Endodermal cell (in vitro differentiated cells): Measurements from ENCODE around the gene MMS19. TPM values are rescaled to one million over a fixed set of nuclear protein-coding genes. Genes with fewer than 3 reads are reported as not detected.

Experiments
- DNase-seq: peaks from one replicate; pipeline ENCODE4 v3.0.0-alpha.2; 2017
- H3K27ac ChIP-seq: 2 replicates; pipeline ENCODE4 v1.5.1; 2013; ENCODE audit warnings: mild to moderate bottlenecking, low read depth, low read length, moderate library complexity
- H3K27me3 ChIP-seq: 2 replicates; pipeline ENCODE4 v1.6.1; 2013; ENCODE audit warnings: mild to moderate bottlenecking, low read length, moderate library complexity; ENCODE audit not compliant: insufficient read depth, control insufficient read depth, poor library complexity, severe bottlenecking
- H3K36me3 ChIP-seq: 2 replicates; pipeline ENCODE4 v1.7.0; 2013; ENCODE audit warnings: mild to moderate bottlenecking, low read length, moderate library complexity; ENCODE audit not compliant: control insufficient read depth, insufficient read depth
- H3K4me1 ChIP-seq: one replicate; pipeline ENCODE4 v1.7.0; 2013; ENCODE audit warnings: low read length; ENCODE audit not compliant: control insufficient read depth, insufficient read depth
- H3K4me3 ChIP-seq: 2 replicates; pipeline ENCODE4 v1.5.1; 2013; ENCODE audit warnings: mild to moderate bottlenecking, low read length, moderate library complexity
- H3K9ac ChIP-seq: 2 replicates; pipeline ENCODE4 v1.6.1; 2013; ENCODE audit warnings: mild to moderate bottlenecking, low read length, moderate library complexity; ENCODE audit not compliant: poor library complexity, severe bottlenecking; ENCODE audit errors: extremely low read depth
- H3K9me3 ChIP-seq: 2 replicates; pipeline ENCODE4 v1.6.1; 2013; ENCODE audit warnings: mild to moderate bottlenecking, low read length, moderate library complexity; ENCODE audit not compliant: control insufficient read depth
- H3K27ac Mint-ChIP-seq: 2 replicates; pipeline ENCODE4 v1.8.0; 2020; ENCODE audit warnings: mixed read lengths
- H3K27me3 Mint-ChIP-seq: 2 replicates; pipeline ENCODE4 v1.8.0; 2021; ENCODE audit warnings: mild to moderate bottlenecking, mixed read lengths; ENCODE audit not compliant: insufficient read depth
- H3K36me3 Mint-ChIP-seq: 2 replicates; pipeline ENCODE4 v1.8.0; 2020; ENCODE audit warnings: low read depth, mixed read lengths
- H3K4me1 Mint-ChIP-seq: 2 replicates; pipeline ENCODE4 v1.8.0; 2020; ENCODE audit warnings: mixed read lengths
- H3K4me3 Mint-ChIP-seq: 2 replicates; pipeline ENCODE4 v1.8.0; 2020; ENCODE audit warnings: mild to moderate bottlenecking, moderate library complexity, mixed read lengths
- H3K9me3 Mint-ChIP-seq: 2 replicates; pipeline ENCODE4 v1.8.0; 2020; ENCODE audit warnings: mild to moderate bottlenecking, mixed read lengths
- WGBS, 2 experiments: methylation state at CpG; one replicate each; pipeline versions ENCODE4 v1.1.5 to v1.1.7; 2013; ENCODE audit warnings: missing lambda C conversion rate in 2 of 2, mixed read lengths in 1 of 2; ENCODE audit not compliant: insufficient coverage in 1 of 2, insufficient read length in 1 of 2; 5-methylcytosine and 5-hydroxymethylcytosine counted together
- total RNA-seq, 2 donors: library from RNA; stranded (reverse); fragmentation: NEBNext Ultra II Directional in 1 of 2; extraction: Animal tissue kit (Norgen Biotek cat#: 25700) in 1 of 2; gene quantifications; 2 replicates in 1 of 2; 3 replicates in 1 of 2; pipeline ENCODE4 v1.2.1, GENCODE V29; 2021
- TF ChIP-seq, protein P1 (sequence below): fragments of 200-600 bp; sonication (generic); conservative IDR thresholded peaks from 2 replicates; pipeline ENCODE4 v1.5.0; 2021; ENCODE audit warnings: antibody characterized with exemption, mild to moderate bottlenecking

The MMS19 gene
- total RNA-seq, 2 donors from 2014 or later = 84.2 to 98.8 TPM

DNA sequence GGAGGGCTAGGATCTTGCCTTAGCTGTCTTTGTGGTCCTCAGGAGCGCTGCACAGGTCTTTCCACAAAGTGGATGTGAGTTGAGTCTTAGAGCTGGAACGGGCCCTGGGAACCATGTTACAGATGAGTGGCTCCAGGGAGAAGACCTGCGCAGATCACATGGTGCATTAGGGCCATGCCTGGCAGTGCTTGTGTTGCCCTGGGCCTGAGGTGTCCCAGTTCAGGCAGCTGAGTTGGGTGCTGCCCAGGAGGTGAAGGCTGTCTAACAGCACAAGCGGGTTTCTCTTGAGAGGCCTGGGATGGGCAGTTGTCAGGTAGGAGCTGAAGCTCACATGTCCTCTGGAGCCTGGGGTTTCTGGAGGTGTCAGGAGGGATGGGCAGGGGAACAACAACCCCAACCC lies 40.6 kb upstream of the MMS19 start:
- H3K4me1 ChIP-seq = no peaks in the 10 kb centered on the region
- TF ChIP-seq, protein P1, sequence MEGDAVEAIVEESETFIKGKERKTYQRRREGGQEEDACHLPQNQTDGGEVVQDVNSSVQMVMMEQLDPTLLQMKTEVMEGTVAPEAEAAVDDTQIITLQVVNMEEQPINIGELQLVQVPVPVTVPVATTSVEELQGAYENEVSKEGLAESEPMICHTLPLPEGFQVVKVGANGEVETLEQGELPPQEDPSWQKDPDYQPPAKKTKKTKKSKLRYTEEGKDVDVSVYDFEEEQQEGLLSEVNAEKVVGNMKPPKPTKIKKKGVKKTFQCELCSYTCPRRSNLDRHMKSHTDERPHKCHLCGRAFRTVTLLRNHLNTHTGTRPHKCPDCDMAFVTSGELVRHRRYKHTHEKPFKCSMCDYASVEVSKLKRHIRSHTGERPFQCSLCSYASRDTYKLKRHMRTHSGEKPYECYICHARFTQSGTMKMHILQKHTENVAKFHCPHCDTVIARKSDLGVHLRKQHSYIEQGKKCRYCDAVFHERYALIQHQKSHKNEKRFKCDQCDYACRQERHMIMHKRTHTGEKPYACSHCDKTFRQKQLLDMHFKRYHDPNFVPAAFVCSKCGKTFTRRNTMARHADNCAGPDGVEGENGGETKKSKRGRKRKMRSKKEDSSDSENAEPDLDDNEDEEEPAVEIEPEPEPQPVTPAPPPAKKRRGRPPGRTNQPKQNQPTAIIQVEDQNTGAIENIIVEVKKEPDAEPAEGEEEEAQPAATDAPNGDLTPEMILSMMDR = no peak
- H3K36me3 Mint-ChIP-seq = no peaks in the 10 kb centered on the region

DNA sequence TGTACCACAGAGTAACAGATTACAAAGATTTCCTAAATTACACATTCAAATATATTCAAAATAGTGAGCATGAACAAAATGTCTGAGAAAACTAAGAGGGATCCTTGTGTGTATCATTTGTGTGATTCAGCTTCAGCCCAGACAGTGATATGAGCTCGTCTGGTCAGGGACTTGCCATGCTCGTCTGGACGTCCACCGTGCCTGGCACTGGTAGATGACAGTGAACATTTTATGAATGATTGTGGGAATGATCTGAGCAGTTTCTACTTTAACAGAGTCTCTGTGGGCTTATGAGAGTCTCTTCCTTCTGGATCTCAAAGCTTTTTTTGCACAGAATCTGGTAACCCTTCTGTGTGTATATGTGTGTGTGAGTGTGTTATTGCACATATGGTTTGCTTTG lies 40.2 kb upstream of the MMS19 start:
- Histone ChIP-seq H3K4me3 (no peak overlapping the region), H3K27me3 (no peaks in the 10 kb centered on the region), H3K27ac (no peak overlapping the region), H3K9ac (no peak overlapping the region), H3K4me1 (no peaks in the 10 kb centered on the region), H3K9me3 (no peaks in the 10 kb centered on the region), H3K36me3 (no peaks in the 10 kb centered on the region)
- Mint-ChIP-seq H3K27ac (peak overlapping the region; percentile 24), H3K4me3 (no peak overlapping the region), H3K36me3 (no peaks in the 10 kb centered on the region), H3K4me1 (peaks cover 10% of the 10 kb centered on the region), H3K27me3 (no peaks in the 10 kb centered on the region), H3K9me3 (no peaks in the 10 kb centered on the region)
- DNase-seq = no peak
- 83 to 93% methylated on average over 3 to 4 of the region's 4 CpGs for WGBS, 2 experiments
- TF ChIP-seq, protein P1 = no peak

More for the DNA sequence above, 40.6 kb upstream of the MMS19 start:
- Histone ChIP-seq H3K9me3 (no peaks in the 10 kb centered on the region), H3K27me3 (no peaks in the 10 kb centered on the region), H3K9ac (no peak overlapping the region), H3K27ac (no peak overlapping the region), H3K36me3 (no peaks in the 10 kb centered on the region), H3K4me3 (no peak overlapping the region)
- 95 to 100% methylated on average over 1 to 4 of the region's 4 CpGs for WGBS, 2 experiments
- no peaks in the 10 kb centered on the region for H3K27me3 Mint-ChIP-seq
- peaks cover 10% of the 10 kb centered on the region for H3K4me1 Mint-ChIP-seq
- DNase-seq = peak; percentile 45
- H3K27ac Mint-ChIP-seq = peak overlapping the region; percentile 24
- no peak overlapping the region for H3K4me3 Mint-ChIP-seq
- H3K9me3 Mint-ChIP-seq = no peaks in the 10 kb centered on the region

DNA sequence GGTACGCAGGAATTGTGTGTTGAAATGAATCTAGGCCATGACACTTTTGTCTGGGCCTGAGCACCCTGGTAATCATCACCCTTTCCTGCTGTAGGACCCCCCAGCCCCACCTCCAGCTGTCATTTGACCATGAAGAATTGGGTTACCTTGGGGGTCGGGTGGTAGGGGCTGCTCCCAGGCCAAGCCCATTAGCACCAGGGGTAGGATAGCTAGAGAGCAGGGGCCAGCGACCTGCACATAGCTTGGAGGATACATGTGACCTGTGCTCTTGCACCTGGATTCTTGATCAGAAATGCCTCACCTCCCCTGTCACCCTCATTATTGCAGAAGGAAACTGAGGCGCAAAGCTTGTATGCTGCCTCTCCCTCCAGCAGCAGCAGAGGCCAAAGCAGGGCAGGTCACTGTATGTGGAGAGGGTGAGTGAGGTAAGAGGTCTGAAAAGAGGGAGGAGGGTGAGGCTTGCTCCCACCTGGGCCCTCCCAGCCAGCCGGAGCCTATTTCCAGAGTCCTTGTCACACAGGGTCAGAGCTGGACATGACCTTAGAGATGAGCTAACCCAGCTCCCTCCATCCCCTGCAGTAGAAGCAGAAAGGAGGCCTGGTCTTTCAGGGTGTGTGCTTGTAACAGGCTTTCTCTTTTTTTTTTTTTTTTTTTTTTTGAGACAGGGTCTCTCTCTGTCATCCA lies 39.1 kb upstream of the MMS19 start:
- WGBS, 2 experiments = 90 to 93% methylated on average over 2 to 5 of the region's 5 CpGs
- Mint-ChIP-seq H3K27me3 (no peaks in the 10 kb centered on the region), H3K36me3 (no peaks in the 10 kb centered on the region), H3K4me1 (peaks cover 11% of the 10 kb centered on the region), H3K27ac (peak overlapping the region; percentile 74), H3K4me3 (no peak overlapping the region), H3K9me3 (no peaks in the 10 kb centered on the region)
- DNase-seq = peak; percentile 28
- Histone ChIP-seq H3K27me3 (no peaks in the 10 kb centered on the region), H3K36me3 (no peaks in the 10 kb centered on the region), H3K27ac (no peak overlapping the region), H3K9me3 (no peaks in the 10 kb centered on the region), H3K9ac (no peak overlapping the region), H3K4me1 (no peaks in the 10 kb centered on the region), H3K4me3 (no peak overlapping the region)
- TF ChIP-seq, protein P1 = no peak
